ENCODE measurements around the gene MEGF11.

Gene MEGF11

GRCh38 chr15:66072616-66073361 is 180.8 kb downstream of the MEGF11 start:
- Histone ChIP-seq H3K9me3 (ENCODE audit: control insufficient read depth in 5 of 5, low read length in 5 of 5) (no peaks in the 10 kb centered on the region), H3K36me3 (ENCODE audit: control insufficient read depth in 5 of 5, insufficient read depth in 5 of 5, low read length in 5 of 5) (no peaks in the 10 kb centered on the region), H3K27me3 (ENCODE audit: control insufficient read depth in 5 of 5, insufficient read depth in 4 of 5, low read length in 5 of 5) (peaks cover 4 to 22% (median 15%) of the 10 kb centered on the region in 5 donors), H3K9ac (ENCODE audit: low read length in 5 of 5) (no peak overlapping the region), H3K27ac (ENCODE audit: low read depth, low read length) (no peak overlapping the region), H3K4me1 (ENCODE audit: control insufficient read depth in 5 of 5, insufficient read depth in 5 of 5, low read length in 5 of 5) (no peaks in the 10 kb centered on the region), H3K4me3 (ENCODE audit: low read depth in 1 of 5, low read length in 5 of 5) (no peak overlapping the region)

- H3K27ac ChIP-seq (ENCODE audit: low read depth, low read length): no peak overlapping the region
- peaks cover 0 to 15% (median 7%) of the 10 kb centered on the region in 5 donors for H3K27me3 ChIP-seq (ENCODE audit: control insufficient read depth in 5 of 5, insufficient read depth in 4 of 5, low read length in 5 of 5)
- H3K36me3 ChIP-seq (ENCODE audit: control insufficient read depth in 5 of 5, insufficient read depth in 5 of 5, low read length in 5 of 5): no peaks in the 10 kb centered on the region
- H3K4me3 ChIP-seq (ENCODE audit: low read depth in 1 of 5, low read length in 5 of 5): no peak overlapping the region
- no peak overlapping the region for H3K9ac ChIP-seq (ENCODE audit: low read length in 5 of 5)
- no peaks in the 10 kb centered on the region for H3K4me1 ChIP-seq (ENCODE audit: control insufficient read depth in 5 of 5, insufficient read depth in 5 of 5, low read length in 5 of 5)
- H3K9me3 ChIP-seq (ENCODE audit: control insufficient read depth in 5 of 5, low read length in 5 of 5): no peaks in the 10 kb centered on the region
These were observed 181.6 kb downstream of the MEGF11 start for GRCh38 chr15:66071921-66072295.

GRCh38 chr15:66071160-66071920 is 182.2 kb downstream of the MEGF11 start:
- no peaks in the 10 kb centered on the region for H3K36me3 ChIP-seq (ENCODE audit: control insufficient read depth in 5 of 5, insufficient read depth in 5 of 5, low read length in 5 of 5)
- no peaks in the 10 kb centered on the region for H3K9me3 ChIP-seq (ENCODE audit: control insufficient read depth in 5 of 5, low read length in 5 of 5)
- H3K4me3 ChIP-seq (ENCODE audit: low read depth in 1 of 5, low read length in 5 of 5): no peak overlapping the region
- H3K4me1 ChIP-seq (ENCODE audit: control insufficient read depth in 5 of 5, insufficient read depth in 5 of 5, low read length in 5 of 5): peaks cover 0 to 1% (median 0%) of the 10 kb centered on the region in 5 donors
- no peak overlapping the region for H3K9ac ChIP-seq (ENCODE audit: low read length in 5 of 5)
- no peak overlapping the region for H3K27ac ChIP-seq (ENCODE audit: low read depth, low read length)
- H3K27me3 ChIP-seq (ENCODE audit: control insufficient read depth in 5 of 5, insufficient read depth in 4 of 5, low read length in 5 of 5): peaks cover 0 to 13% (median 2%) of the 10 kb centered on the region in 5 donors

GRCh38 chr15:66070220-66070934 is 183.2 kb downstream of the MEGF11 start:
- no peaks in the 10 kb centered on the region for H3K36me3 ChIP-seq (ENCODE audit: control insufficient read depth in 5 of 5, insufficient read depth in 5 of 5, low read length in 5 of 5)
- H3K4me3 ChIP-seq (ENCODE audit: low read depth in 1 of 5, low read length in 5 of 5): no peak overlapping the region
- no peak overlapping the region for H3K9ac ChIP-seq (ENCODE audit: low read length in 5 of 5)
- peaks cover 0 to 7% (median 0%) of the 10 kb centered on the region in 5 donors for H3K4me1 ChIP-seq (ENCODE audit: control insufficient read depth in 5 of 5, insufficient read depth in 5 of 5, low read length in 5 of 5)
- H3K27me3 ChIP-seq (ENCODE audit: control insufficient read depth in 5 of 5, insufficient read depth in 4 of 5, low read length in 5 of 5): peaks cover 0 to 15% (median 2%) of the 10 kb centered on the region in 5 donors
- no peak overlapping the region for H3K27ac ChIP-seq (ENCODE audit: low read depth, low read length)
- H3K9me3 ChIP-seq (ENCODE audit: control insufficient read depth in 5 of 5, low read length in 5 of 5): no peaks in the 10 kb centered on the region

- no peaks in the 10 kb centered on the region for H3K9me3 ChIP-seq (ENCODE audit: control insufficient read depth in 5 of 5, low read length in 5 of 5)
- no peak overlapping the region for H3K4me3 ChIP-seq (ENCODE audit: low read depth in 1 of 5, low read length in 5 of 5)
- no peaks in the 10 kb centered on the region for H3K36me3 ChIP-seq (ENCODE audit: control insufficient read depth in 5 of 5, insufficient read depth in 5 of 5, low read length in 5 of 5)
- H3K27me3 ChIP-seq (ENCODE audit: control insufficient read depth in 5 of 5, insufficient read depth in 4 of 5, low read length in 5 of 5): peaks cover 0 to 15% (median 2%) of the 10 kb centered on the region in 5 donors
- peaks cover 0 to 7% (median 0%) of the 10 kb centered on the region in 5 donors for H3K4me1 ChIP-seq (ENCODE audit: control insufficient read depth in 5 of 5, insufficient read depth in 5 of 5, low read length in 5 of 5)
- no peak overlapping the region for H3K9ac ChIP-seq (ENCODE audit: low read length in 5 of 5)
- H3K27ac ChIP-seq (ENCODE audit: low read depth, low read length): no peak overlapping the region
These were observed 183.8 kb downstream of the MEGF11 start for GRCh38 chr15:66069751-66070150.

GRCh38 chr15:66068801-66069200 is 184.7 kb downstream of the MEGF11 start:
- no peak overlapping the region for H3K27ac ChIP-seq (ENCODE audit: low read depth, low read length)

GRCh38 chr15:66067687-66068086 is 185.9 kb downstream of the MEGF11 start:
- no peak overlapping the region for H3K9ac ChIP-seq (ENCODE audit: low read length in 5 of 5)

More at GRCh38 chr15:66068801-66069200, 184.7 kb downstream of the MEGF11 start:
- H3K9me3 ChIP-seq (ENCODE audit: control insufficient read depth in 5 of 5, low read length in 5 of 5): no peaks in the 10 kb centered on the region
- peaks cover 0 to 7% (median 0%) of the 10 kb centered on the region in 5 donors for H3K4me1 ChIP-seq (ENCODE audit: control insufficient read depth in 5 of 5, insufficient read depth in 5 of 5, low read length in 5 of 5)
- H3K36me3 ChIP-seq (ENCODE audit: control insufficient read depth in 5 of 5, insufficient read depth in 5 of 5, low read length in 5 of 5): no peaks in the 10 kb centered on the region
- H3K4me3 ChIP-seq (ENCODE audit: low read depth in 1 of 5, low read length in 5 of 5): no peak overlapping the region
- peaks cover 0 to 15% (median 2%) of the 10 kb centered on the region in 5 donors for H3K27me3 ChIP-seq (ENCODE audit: control insufficient read depth in 5 of 5, insufficient read depth in 4 of 5, low read length in 5 of 5)
- H3K9ac ChIP-seq (ENCODE audit: low read length in 5 of 5): no peak overlapping the region

GRCh38 chr15:66066481-66066880 is 187.1 kb downstream of the MEGF11 start:
- Histone ChIP-seq H3K36me3 (ENCODE audit: control insufficient read depth in 5 of 5, insufficient read depth in 5 of 5, low read length in 5 of 5) (no peaks in the 10 kb centered on the region), H3K4me1 (ENCODE audit: control insufficient read depth in 5 of 5, insufficient read depth in 5 of 5, low read length in 5 of 5) (peaks cover 0 to 7% (median 0%) of the 10 kb centered on the region in 5 donors), H3K4me3 (ENCODE audit: low read depth in 1 of 5, low read length in 5 of 5) (no peak overlapping the region), H3K27ac (ENCODE audit: low read depth, low read length) (no peak overlapping the region), H3K9me3 (ENCODE audit: control insufficient read depth in 5 of 5, low read length in 5 of 5) (peaks cover 3 to 8% (median 4%) of the 10 kb centered on the region in 5 donors), H3K27me3 (ENCODE audit: control insufficient read depth in 5 of 5, insufficient read depth in 4 of 5, low read length in 5 of 5) (peaks cover 0 to 9% (median 2%) of the 10 kb centered on the region in 5 donors), H3K9ac (ENCODE audit: low read length in 5 of 5) (no peak overlapping the region)

More at GRCh38 chr15:66067687-66068086, 185.9 kb downstream of the MEGF11 start:
- Histone ChIP-seq H3K9me3 (ENCODE audit: control insufficient read depth in 5 of 5, low read length in 5 of 5) (peaks cover 0 to under 1% (median 0%) of the 10 kb centered on the region in 5 donors), H3K4me1 (ENCODE audit: control insufficient read depth in 5 of 5, insufficient read depth in 5 of 5, low read length in 5 of 5) (peaks cover 0 to 7% (median 0%) of the 10 kb centered on the region in 5 donors), H3K36me3 (ENCODE audit: control insufficient read depth in 5 of 5, insufficient read depth in 5 of 5, low read length in 5 of 5) (no peaks in the 10 kb centered on the region), H3K4me3 (ENCODE audit: low read depth in 1 of 5, low read length in 5 of 5) (no peak overlapping the region), H3K27me3 (ENCODE audit: control insufficient read depth in 5 of 5, insufficient read depth in 4 of 5, low read length in 5 of 5) (peaks cover 0 to 10% (median 2%) of the 10 kb centered on the region in 5 donors), H3K27ac (ENCODE audit: low read depth, low read length) (no peak overlapping the region)

- Histone ChIP-seq H3K9me3 (ENCODE audit: control insufficient read depth in 5 of 5, low read length in 5 of 5) (peaks cover 3 to 8% (median 4%) of the 10 kb centered on the region in 5 donors), H3K9ac (ENCODE audit: low read length in 5 of 5) (no peak overlapping the region), H3K36me3 (ENCODE audit: control insufficient read depth in 5 of 5, insufficient read depth in 5 of 5, low read length in 5 of 5) (no peaks in the 10 kb centered on the region), H3K4me3 (ENCODE audit: low read depth in 1 of 5, low read length in 5 of 5) (no peak overlapping the region), H3K27ac (ENCODE audit: low read depth, low read length) (no peak overlapping the region), H3K4me1 (ENCODE audit: control insufficient read depth in 5 of 5, insufficient read depth in 5 of 5, low read length in 5 of 5) (peaks cover 0 to 7% (median 0%) of the 10 kb centered on the region in 5 donors), H3K27me3 (ENCODE audit: control insufficient read depth in 5 of 5, insufficient read depth in 4 of 5, low read length in 5 of 5) (peaks cover 0 to 7% (median 2%) of the 10 kb centered on the region in 5 donors)
These were observed 187.5 kb downstream of the MEGF11 start for GRCh38 chr15:66066005-66066404.

Data from subcutaneous abdominal adipose tissue (tissue), 5 donors.